Measurements from ENCODE around the gene STPG2.

Gene STPG2

DNA sequence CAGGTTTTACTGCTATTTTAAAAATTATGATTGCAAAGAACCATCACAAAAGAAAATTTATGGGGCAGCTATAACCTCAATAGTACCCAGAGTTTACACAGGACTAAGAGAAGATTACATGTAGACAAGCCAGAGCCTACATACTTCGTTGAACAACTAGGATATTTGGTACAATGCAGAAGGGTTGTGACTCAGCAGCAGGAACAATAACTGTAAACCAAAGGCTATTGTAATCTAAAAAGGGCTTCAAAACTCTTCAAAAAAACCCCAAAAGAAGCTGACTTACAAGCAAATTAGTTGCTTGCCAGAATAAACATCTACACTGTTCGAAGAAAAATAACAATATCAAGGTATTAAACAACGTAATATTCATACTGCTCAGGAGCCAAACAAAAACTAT, 618.0 kb downstream of the STPG2 start:
- DNase-seq (ENCODE audit: extremely low read depth in 1 of 2, low read depth in 1 of 2), result no peak

DNA sequence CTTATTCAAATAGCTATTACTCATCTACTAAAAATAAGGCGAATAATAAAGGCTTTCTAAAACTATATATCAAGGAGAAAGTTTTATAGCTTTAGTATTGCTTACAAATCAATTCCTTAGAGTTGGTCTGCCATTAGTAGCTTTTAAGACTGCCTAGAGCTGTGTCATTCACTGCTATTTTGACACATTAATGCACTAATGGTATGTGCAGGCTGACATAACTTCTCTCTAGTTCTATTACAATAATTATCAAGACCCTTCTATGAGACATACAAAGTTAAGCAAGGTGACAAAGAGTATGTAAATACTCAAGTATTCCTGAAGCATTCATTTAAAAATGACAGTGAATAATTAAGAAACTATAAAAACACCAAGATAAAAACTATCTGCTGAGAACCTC, 625.3 kb downstream of the STPG2 start:
- no peak for DNase-seq (ENCODE audit: extremely low read depth in 1 of 2, low read depth in 1 of 2)

DNA sequence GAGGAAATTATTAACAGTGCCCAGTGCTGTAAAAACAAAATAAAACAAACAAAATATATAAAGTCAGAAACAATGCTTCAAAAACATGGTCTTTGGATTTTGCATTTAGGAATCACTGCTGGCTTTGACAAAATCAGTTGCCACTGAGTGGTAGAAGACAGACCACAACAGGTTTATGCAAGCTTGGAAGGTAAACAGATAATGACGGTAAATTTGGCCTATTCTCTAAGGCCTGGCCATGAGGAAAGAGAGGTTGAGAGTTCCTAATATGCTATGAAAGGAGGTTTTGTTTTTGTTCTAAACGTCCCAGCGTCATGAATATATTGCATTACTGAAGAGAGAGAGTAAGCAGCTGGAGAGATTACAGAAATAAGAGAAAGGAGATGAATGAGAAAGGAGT, 629.4 kb downstream of the STPG2 start:
- DNase-seq (ENCODE audit: extremely low read depth in 1 of 2, low read depth in 1 of 2), result no peak
